Measurements from ENCODE around the gene ARPC2. TPM values are rescaled to one million over a fixed set of nuclear protein-coding genes. Genes with fewer than 3 reads are reported as not detected.

ARPC2 gene
- total and polyA plus RNA-seq, 10 of the 15 experiments (the other 5 are each of a cell fraction or from before 2014, with no cell fraction given), result 440 to 980 (median 709) TPM

- TF ChIP-seq ZZZ3 (IDR thresholded peaks at IDR 0.05; ENCODE audit: control insufficient read depth, insufficient read length, low read depth), result no peak
- peak; percentile 98 for TF ChIP-seq HCFC1 (IDR thresholded peaks at IDR 0.05; ENCODE audit: low read length)
- no peak for TF ChIP-seq CBX5 (IDR thresholded peaks at IDR 0.05; ENCODE audit: low read depth)
- TF ChIP-seq MTA3 (IDR thresholded peaks at IDR 0.05; ENCODE audit: borderline replicate concordance, low read length), result no peak
- TF ChIP-seq, protein P1, sequence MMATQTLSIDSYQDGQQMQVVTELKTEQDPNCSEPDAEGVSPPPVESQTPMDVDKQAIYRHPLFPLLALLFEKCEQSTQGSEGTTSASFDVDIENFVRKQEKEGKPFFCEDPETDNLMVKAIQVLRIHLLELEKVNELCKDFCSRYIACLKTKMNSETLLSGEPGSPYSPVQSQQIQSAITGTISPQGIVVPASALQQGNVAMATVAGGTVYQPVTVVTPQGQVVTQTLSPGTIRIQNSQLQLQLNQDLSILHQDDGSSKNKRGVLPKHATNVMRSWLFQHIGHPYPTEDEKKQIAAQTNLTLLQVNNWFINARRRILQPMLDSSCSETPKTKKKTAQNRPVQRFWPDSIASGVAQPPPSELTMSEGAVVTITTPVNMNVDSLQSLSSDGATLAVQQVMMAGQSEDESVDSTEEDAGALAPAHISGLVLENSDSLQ (IDR thresholded peaks at IDR 0.05), result peak; percentile 100
- TF ChIP-seq E4F1 (IDR thresholded peaks at IDR 0.05; ENCODE audit: borderline replicate concordance, partially characterized antibody), result peak; percentile 85
- TF ChIP-seq PBX3 (IDR thresholded peaks at IDR 0.05; ENCODE audit: insufficient replicate concordance, low read depth, low read length), result peak; percentile 99
- no peak for TF ChIP-seq HDAC6 (IDR thresholded peaks at IDR 0.05; ENCODE audit: unreplicated experiment)
- peak; percentile 88 for TF ChIP-seq NFYB (IDR thresholded peaks at IDR 0.05; ENCODE audit: insufficient read depth, low read depth, low read length)
- TF ChIP-seq USF1 (IDR thresholded peaks at IDR 0.05; ENCODE audit: borderline replicate concordance, extremely low read length, insufficient read depth, low read depth, low read length), result peak; percentile 15
- TF ChIP-seq PML (IDR thresholded peaks at IDR 0.05; ENCODE audit: low read length), result peak; percentile 57; the same call in 1 of the 2 replicates
- TF ChIP-seq POU2F2 (IDR thresholded peaks at IDR 0.05; ENCODE audit: borderline replicate concordance, low read depth, low read length), result peak; percentile 59; the same call in 2 of the 3 replicates
- peak; percentile 47; the same call in 1 of the 2 replicates for TF ChIP-seq LARP7 (IDR thresholded peaks at IDR 0.05)
- TF ChIP-seq ASH2L (IDR thresholded peaks at IDR 0.05; ENCODE audit: borderline replicate concordance, low read depth), result no peak
- 0 out of 2 replicates have a peak, but pooled peaks have one; percentile 28 for TF ChIP-seq ESRRA (IDR thresholded peaks at IDR 0.05; ENCODE audit: low read length)
- peak; percentile 91 for TF ChIP-seq ZBTB40 (IDR thresholded peaks at IDR 0.05; ENCODE audit: borderline replicate concordance)
Observed at GRCh38 chr2:218269900-218270720, 53.1 kb downstream of the ARPC2 start, which contains the start of the genes AAMP and PNKD (continued).

All from GM12878 (cell line).